SK-N-MC (cell line): ENCODE results near the gene RPGR.

Experiments used
- EZH2 ChIP-seq: fragments of 200-600 bp; sonication (generic); IDR thresholded peaks from one replicate; pipeline ENCODE4 v1.6.1; 2017; ENCODE audit warnings: antibody characterized with exemption
- POLR2AphosphoS5 ChIP-seq: IDR thresholded peaks from 2 replicates; pipeline ENCODE4 v1.6.1; 2012; ENCODE audit warnings: mild to moderate bottlenecking, low read depth, low read length, borderline replicate concordance

DNA sequence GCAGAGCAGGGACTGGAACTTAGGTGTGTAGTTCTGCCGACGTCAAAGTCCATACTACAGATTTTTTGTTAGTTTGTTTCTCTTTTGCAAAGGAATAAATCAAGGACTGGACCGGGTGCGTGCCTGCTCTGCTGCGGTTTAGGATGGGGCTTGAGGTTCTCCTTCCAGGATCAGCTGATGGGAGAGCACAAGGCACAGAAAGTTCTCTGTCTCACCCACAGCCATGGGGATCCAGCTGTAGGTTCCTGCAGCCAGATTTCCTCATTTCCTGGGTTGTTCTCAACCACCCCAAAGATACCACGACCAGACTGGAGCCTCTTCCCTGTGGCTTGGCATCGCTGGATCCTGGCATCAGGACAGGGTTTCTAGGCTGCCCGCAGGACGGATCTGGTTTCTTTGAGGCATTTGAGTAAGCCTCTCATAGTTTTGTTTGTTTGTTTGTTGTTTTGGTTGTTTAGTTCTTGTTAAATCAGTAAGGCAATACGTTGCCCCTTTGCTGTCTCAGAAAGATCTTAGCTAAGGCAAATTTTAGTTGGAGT lies 105.8 kb downstream of the RPGR start:
- no peak for TF ChIP-seq EZH2
- TF ChIP-seq POLR2AphosphoS5, result no peak
